ENCODE measurements around the gene CFAP45.

CFAP45 gene

GRCh38 chr1:159927211-159927848, 27.4 kb upstream of the CFAP45 start:
- TF ChIP-seq CTCF (IDR thresholded peaks at IDR 0.05; ENCODE audit: borderline replicate concordance, insufficient read depth, low read depth, low read length), result no peak
- H3K4me3 ChIP-seq (ENCODE audit: low read depth, low read length), result no peak overlapping the region

- peak overlapping the region; percentile 87 for H3K4me3 ChIP-seq (ENCODE audit: low read depth, low read length)
- no peak for TF ChIP-seq CTCF (IDR thresholded peaks at IDR 0.05; ENCODE audit: borderline replicate concordance, insufficient read depth, low read depth, low read length)
Observed at GRCh38 chr1:159925719-159926078, 25.7 kb upstream of the CFAP45 start.

- H3K4me3 ChIP-seq (ENCODE audit: low read depth, low read length), result peak within 1 kb of the TSS; percentile 87
- TF ChIP-seq CTCF (IDR thresholded peaks at IDR 0.05; ENCODE audit: borderline replicate concordance, insufficient read depth, low read depth, low read length), result no peak
Observed at GRCh38 chr1:159924791-159925718, 25.1 kb upstream of the CFAP45 start, which contains the start of gene TAGLN2. Gene TAGLN2 (minus strand): TSS chr1:159925507. CDS start chr1:159920509, 4,998 bp downstream.

- H3K4me3 ChIP-seq (ENCODE audit: low read depth, low read length), result peak overlapping the region; percentile 87
- TF ChIP-seq CTCF (IDR thresholded peaks at IDR 0.05; ENCODE audit: borderline replicate concordance, insufficient read depth, low read depth, low read length), result 0 out of 2 replicates have a peak, but pooled peaks have one; percentile 1
Observed at GRCh38 chr1:159924025-159924790, 24.2 kb upstream of the CFAP45 start.

- TF ChIP-seq CTCF (IDR thresholded peaks at IDR 0.05; ENCODE audit: borderline replicate concordance, insufficient read depth, low read depth, low read length), result no peak
- H3K4me3 ChIP-seq (ENCODE audit: low read depth, low read length), result peak overlapping the region; percentile 87
Observed at GRCh38 chr1:159923203-159924024, 23.4 kb upstream of the CFAP45 start.

- no peak for TF ChIP-seq CTCF (IDR thresholded peaks at IDR 0.05; ENCODE audit: borderline replicate concordance, insufficient read depth, low read depth, low read length)
- H3K4me3 ChIP-seq (ENCODE audit: low read depth, low read length), result peak overlapping the region; percentile 87
Observed at GRCh38 chr1:159922511-159923202, 22.7 kb upstream of the CFAP45 start.

Measured in GM12875 (cell line).